Stomach (tissue), 4 donors: ENCODE data around the gene MACROD1.

Experiments used
- EP300 ChIP-seq: sonication (generic); formaldehyde crosslinking; IDR thresholded peaks from one replicate; pipeline ENCODE4 v1.6.1; 2017; ENCODE audit warnings: antibody characterized with exemption
- POLR2A ChIP-seq, 4 donors: fragments of 450-650 bp; IDR thresholded peaks; one replicate each; pipeline ENCODE4 v1.6.1; 2016; ENCODE audit warnings: antibody characterized with exemption in 4 of 4, control low read depth in 2 of 4, mild to moderate bottlenecking in 1 of 4, moderate library complexity in 1 of 4
- TF ChIP-seq, protein P1 (sequence below), 7 experiments: fragments of 450-650 bp in 4 of 7; fragments of 200-600 bp in 3 of 7; sonication (generic) in 3 of 7; IDR thresholded peaks; one replicate each; pipeline ENCODE4 v1.5.1; 2016 to 2019; ENCODE audit warnings: antibody characterized with exemption in 7 of 7, control low read depth in 2 of 7, mild to moderate bottlenecking in 1 of 7

DNA sequence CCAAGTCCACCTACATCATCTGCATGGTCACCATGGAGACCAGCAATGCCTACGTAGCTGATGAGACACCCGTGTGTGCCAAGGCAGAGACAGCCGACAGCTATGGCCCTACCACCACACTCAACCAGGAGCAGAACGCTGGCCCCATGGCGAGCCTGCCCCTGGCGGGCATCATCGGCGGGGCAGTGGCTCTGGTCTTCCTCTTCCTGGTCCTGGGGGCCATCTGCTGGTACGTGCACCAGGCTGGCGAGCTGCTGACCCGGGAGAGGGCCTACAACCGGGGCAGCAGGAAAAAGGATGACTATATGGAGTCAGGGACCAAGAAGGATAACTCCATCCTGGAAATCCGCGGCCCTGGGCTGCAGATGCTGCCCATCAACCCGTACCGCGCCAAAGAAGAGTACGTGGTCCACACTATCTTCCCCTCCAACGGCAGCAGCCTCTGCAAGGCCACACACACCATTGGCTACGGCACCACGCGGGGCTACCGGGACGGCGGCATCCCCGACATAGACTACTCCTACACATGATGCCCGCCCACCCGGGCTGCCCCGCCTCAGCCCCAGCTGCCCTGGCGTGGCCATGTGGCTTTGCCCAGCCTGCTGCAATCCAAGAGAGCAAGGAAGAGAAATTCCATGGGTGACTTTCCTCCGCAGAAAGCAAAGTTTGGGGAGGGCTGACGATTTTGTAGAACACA, 48.0 kb downstream of the MACROD1 start:
- TF ChIP-seq EP300: no peak
- TF ChIP-seq, protein P1, sequence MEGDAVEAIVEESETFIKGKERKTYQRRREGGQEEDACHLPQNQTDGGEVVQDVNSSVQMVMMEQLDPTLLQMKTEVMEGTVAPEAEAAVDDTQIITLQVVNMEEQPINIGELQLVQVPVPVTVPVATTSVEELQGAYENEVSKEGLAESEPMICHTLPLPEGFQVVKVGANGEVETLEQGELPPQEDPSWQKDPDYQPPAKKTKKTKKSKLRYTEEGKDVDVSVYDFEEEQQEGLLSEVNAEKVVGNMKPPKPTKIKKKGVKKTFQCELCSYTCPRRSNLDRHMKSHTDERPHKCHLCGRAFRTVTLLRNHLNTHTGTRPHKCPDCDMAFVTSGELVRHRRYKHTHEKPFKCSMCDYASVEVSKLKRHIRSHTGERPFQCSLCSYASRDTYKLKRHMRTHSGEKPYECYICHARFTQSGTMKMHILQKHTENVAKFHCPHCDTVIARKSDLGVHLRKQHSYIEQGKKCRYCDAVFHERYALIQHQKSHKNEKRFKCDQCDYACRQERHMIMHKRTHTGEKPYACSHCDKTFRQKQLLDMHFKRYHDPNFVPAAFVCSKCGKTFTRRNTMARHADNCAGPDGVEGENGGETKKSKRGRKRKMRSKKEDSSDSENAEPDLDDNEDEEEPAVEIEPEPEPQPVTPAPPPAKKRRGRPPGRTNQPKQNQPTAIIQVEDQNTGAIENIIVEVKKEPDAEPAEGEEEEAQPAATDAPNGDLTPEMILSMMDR (IDR thresholded peaks at IDR 0.05): no peak
- no peak for TF ChIP-seq POLR2A (IDR thresholded peaks at IDR 0.05)
